Right lobe of liver (tissue), 4 donors: ENCODE measurements around the gene NDE1.

Source experiments
- CTCF ChIP-seq, 4 donors: fragments of 200-600 bp in 3 of 4; fragments of 450-650 bp in 1 of 4; IDR thresholded peaks; one replicate each; pipeline versions ENCODE4 v1.5.1 to v1.8.0; 2016 to 2022; ENCODE audit warnings: antibody characterized with exemption in 4 of 4, mild to moderate bottlenecking in 2 of 4
- POLR2A ChIP-seq: fragments of 450-650 bp; IDR thresholded peaks from one replicate; pipeline ENCODE4 v1.6.1; 2017; ENCODE audit warnings: antibody characterized with exemption, mild to moderate bottlenecking
- donor health status: DM: no; HTN: no; CAD: no.
- donor health status: DM: no; HTN: no; CAD: no.
- donor health status: DM: no; HTN: yes; CAD: no.

- TF ChIP-seq CTCF (IDR thresholded peaks at IDR 0.05) (no peak), POLR2A (no peak)
These were observed 36.2 kb downstream of the NDE1 start for GRCh38 chr16:15686287-15686686.
